Omental fat pad (tissue), 4 donors: ENCODE results near the gene ARHGAP15. TPM values are rescaled to one million over a fixed set of nuclear protein-coding genes. Genes with fewer than 3 reads are reported as not detected.

Experiments
- ATAC-seq: fragments of 150-250 bp; one replicate; pipeline ENCODE4 v1.9.1; 2016; ENCODE audit warnings: mild to moderate bottlenecking, moderate library complexity; ENCODE audit not compliant: low FRiP score
- DNase-seq: peaks from one replicate; pipeline ENCODE4 v3.0.0-alpha.2; 2019; ENCODE audit warnings: low spot score
- total RNA-seq, 4 donors: library from RNA; depleted of rRNA; stranded (reverse); fragments of >200 nt; gene quantifications; one replicate each; pipeline ENCODE4 v1.1.0, GENCODE V29; 2016
- TF ChIP-seq, protein P1 (sequence below), 3 donors: fragments of 450-650 bp; IDR thresholded peaks; one replicate each; pipeline ENCODE4 v1.5.1; 2016 to 2017; ENCODE audit warnings: antibody characterized with exemption in 3 of 3, mild to moderate bottlenecking in 3 of 3, moderate library complexity in 2 of 3

ARHGAP15 gene
- total RNA-seq, 4 donors from 2014 or later = 12.2 to 27.6 (median 20.7) TPM

DNA sequence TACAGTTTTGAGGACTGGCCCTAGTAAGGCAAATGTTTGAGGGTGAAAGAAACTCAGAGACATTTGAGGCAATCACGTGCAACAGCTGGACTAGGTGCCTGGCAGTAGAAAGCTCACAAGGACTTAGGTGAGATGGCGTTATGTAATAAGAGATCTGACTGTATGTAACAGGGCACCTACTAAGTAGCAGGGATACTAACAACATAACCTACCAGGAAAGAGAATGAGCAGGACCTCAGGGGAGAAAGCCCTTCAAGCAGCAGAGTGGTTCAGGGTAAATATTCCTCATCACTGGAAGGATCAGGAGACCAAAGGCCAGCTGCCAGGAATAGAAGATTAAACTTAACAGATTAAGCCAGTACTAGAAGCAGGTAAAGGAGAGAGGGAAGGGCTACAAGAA lies 53.4 kb downstream of the ARHGAP15 start:
- DNase-seq (no peak), ATAC-seq (no peak)
- TF ChIP-seq, protein P1, sequence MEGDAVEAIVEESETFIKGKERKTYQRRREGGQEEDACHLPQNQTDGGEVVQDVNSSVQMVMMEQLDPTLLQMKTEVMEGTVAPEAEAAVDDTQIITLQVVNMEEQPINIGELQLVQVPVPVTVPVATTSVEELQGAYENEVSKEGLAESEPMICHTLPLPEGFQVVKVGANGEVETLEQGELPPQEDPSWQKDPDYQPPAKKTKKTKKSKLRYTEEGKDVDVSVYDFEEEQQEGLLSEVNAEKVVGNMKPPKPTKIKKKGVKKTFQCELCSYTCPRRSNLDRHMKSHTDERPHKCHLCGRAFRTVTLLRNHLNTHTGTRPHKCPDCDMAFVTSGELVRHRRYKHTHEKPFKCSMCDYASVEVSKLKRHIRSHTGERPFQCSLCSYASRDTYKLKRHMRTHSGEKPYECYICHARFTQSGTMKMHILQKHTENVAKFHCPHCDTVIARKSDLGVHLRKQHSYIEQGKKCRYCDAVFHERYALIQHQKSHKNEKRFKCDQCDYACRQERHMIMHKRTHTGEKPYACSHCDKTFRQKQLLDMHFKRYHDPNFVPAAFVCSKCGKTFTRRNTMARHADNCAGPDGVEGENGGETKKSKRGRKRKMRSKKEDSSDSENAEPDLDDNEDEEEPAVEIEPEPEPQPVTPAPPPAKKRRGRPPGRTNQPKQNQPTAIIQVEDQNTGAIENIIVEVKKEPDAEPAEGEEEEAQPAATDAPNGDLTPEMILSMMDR (IDR thresholded peaks at IDR 0.05) = no peak

DNA sequence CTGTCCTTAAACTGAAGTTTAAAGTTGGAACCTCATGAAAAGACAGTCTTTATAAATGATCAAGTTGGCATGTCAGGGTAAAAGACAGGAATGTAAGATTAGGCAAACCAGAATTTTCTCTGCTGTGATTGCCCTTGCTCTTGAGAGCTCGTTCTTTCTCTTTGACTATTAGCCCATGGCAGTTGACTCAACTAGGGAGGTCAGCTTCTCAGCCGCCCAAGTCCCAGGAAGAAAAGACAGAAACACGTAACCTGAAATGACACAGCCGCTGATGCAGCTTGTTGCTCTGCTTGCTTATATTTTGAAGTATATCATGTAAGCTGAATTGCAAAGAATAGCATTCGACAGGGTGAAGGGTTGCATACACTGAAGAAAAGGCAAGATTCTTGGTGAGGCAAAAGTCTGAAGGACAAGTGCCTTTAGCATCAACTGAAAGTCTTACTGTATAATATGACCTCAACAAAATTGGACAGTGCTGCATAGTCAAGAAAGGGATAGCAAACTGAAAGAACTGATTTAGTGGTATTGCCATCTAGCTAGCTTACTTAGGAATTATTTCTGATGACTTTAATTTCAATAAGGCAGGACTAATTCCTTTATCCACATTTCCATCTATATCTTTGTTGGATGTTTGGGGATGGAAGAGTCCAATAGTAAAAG lies 54.7 kb downstream of the ARHGAP15 start:
- TF ChIP-seq, protein P1 (IDR thresholded peaks at IDR 0.05) = no peak
- no peak for ATAC-seq
- no peak for DNase-seq

DNA sequence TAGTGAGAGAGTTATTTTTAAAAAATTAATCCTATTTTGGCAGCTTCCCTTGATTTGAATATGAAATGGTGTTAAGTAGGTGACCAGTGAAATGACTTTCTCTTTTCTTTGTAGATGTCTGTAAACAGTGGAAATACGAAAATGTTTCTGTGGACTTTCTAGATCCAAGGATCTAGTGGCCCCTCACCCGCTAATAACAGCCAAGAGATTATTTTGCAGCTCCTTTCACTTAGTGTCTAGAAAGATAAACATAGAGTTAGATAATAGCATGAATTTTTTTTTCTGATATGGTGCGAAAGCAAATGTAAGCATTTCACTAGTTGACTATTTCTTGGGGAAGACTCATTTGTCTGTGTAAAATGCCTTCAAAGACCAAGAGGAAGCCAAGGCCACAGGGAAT lies 57.7 kb downstream of the ARHGAP15 start:
- DNase-seq (no peak), ATAC-seq (no peak)
- TF ChIP-seq, protein P1 (IDR thresholded peaks at IDR 0.05) = no peak

DNA sequence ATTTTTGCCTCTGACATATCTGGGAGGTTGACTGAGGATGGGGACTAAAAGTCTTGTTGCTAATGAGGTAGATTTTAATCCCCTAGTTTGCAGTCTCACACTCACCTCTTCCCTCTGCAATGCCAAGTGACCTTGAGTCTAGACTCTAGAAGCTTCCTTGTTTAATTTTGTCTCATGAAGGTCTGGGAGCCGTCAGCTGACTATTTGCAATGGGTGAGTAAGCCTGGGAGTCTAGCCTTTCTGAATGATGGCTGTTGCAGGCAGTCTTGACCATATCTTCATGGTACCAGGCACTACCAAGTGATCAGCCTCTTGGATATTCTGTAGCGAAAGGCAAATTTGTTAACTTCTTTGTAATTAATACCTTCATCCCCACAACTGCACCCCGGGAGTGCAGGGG lies 61.2 kb downstream of the ARHGAP15 start:
- ATAC-seq (no peak), DNase-seq (no peak)
- TF ChIP-seq, protein P1 (IDR thresholded peaks at IDR 0.05) = no peak

DNA sequence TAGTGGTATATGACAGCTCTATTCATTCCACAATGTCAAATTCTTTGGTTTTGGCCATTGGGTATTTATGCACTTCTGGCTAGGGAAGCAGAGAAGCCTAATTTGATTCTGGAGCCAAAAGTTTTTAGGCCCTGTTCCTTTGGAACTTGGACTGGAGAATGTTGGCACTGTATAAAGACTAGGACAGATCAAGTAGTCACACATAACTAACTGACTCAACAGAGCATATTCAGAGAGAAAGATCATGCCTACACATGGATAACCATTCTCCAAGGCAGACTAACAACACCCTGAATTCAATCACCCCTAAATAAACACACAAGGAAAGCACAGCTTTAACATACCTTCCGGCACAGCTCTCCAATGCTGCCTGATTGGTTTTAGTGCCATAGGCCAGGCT lies 62.9 kb downstream of the ARHGAP15 start:
- TF ChIP-seq, protein P1 (IDR thresholded peaks at IDR 0.05) = no peak
- DNase-seq (no peak), ATAC-seq (no peak)

DNA sequence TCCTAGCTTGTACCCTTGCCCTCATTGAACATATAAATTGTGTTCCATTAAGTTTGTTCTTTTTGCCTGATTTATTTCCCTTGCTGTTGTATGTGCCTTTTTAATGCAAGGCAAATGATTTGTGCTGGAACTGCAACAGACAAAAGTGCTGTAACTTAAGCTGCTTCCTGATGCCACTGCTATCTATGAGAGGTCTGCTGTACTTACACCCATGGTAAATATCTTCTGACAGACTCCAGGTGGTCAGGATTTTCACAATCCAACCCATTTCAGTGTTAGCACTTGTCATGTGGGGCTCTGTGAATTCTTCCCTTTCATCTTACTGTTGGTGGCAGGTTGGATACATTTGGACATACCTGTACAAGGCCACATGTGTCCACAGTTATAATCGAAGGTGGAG lies 63.5 kb downstream of the ARHGAP15 start:
- DNase-seq = no peak
- TF ChIP-seq, protein P1 (IDR thresholded peaks at IDR 0.05) = no peak

DNA sequence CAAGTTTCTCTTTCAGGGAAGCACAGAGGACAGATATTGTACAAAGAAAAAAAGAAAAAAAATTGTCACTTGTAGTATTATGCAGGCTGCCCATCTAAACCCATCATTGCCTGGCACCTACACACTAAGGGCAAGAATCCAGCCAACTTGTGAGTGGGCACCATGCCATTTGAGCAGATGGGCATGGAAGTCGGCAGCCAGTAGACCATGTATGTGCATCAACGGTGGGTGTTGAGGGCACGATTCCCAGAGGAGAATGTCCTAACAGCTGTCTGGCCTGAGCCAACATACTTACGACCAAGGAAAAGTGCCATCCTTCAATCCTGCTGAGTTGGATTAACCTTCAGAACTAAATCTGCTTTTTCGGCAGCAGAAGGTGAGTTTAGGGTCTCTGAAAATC lies 63.9 kb downstream of the ARHGAP15 start:
- TF ChIP-seq, protein P1 (IDR thresholded peaks at IDR 0.05) = no peak
- DNase-seq (no peak), ATAC-seq (no peak)

More for the DNA sequence above, 63.5 kb downstream of the ARHGAP15 start:
- no peak for ATAC-seq
